Suprapubic skin (tissue), 4 donors: ENCODE measurements around the gene ACAT1. TPM values are rescaled to one million over a fixed set of nuclear protein-coding genes. Genes with fewer than 3 reads are reported as not detected.
"Not testable (repeated sequence)": the region's sequence is repeated elsewhere in the genome, so short reads cannot be mapped to it uniquely, and the experiment has no call there.

Experiments used
- DNase-seq, 2 donors: peaks; one replicate each; pipeline ENCODE4 v3.0.0-alpha.2; 2019; ENCODE audit warnings: low spot score in 2 of 2
- H3K27ac ChIP-seq: fragments of 200-600 bp; sonication (generic); one replicate; pipeline ENCODE4 v1.5.1; 2019
- H3K27me3 ChIP-seq: fragments of 200-600 bp; sonication (generic); one replicate; pipeline ENCODE4 v1.5.1; 2019
- H3K36me3 ChIP-seq: fragments of 200-600 bp; sonication (generic); one replicate; pipeline ENCODE4 v1.5.1; 2019
- H3K4me1 ChIP-seq: fragments of 200-600 bp; sonication (generic); one replicate; pipeline ENCODE4 v1.5.1; 2019
- H3K4me3 ChIP-seq: fragments of 200-600 bp; sonication (generic); one replicate; pipeline ENCODE4 v1.5.1; 2019; ENCODE audit warnings: mild to moderate bottlenecking
- H3K9me3 ChIP-seq: fragments of 200-600 bp; sonication (generic); one replicate; pipeline ENCODE4 v1.5.1; 2019
- EP300 ChIP-seq: sonication (generic); formaldehyde crosslinking; IDR thresholded peaks from one replicate; pipeline ENCODE4 v1.6.1; 2017; ENCODE audit warnings: antibody characterized with exemption
- POLR2A ChIP-seq, 2 donors: fragments of 450-650 bp; IDR thresholded peaks; one replicate each; pipeline ENCODE4 v1.6.1; 2017; ENCODE audit warnings: antibody characterized with exemption in 2 of 2, mild to moderate bottlenecking in 2 of 2, moderate library complexity in 2 of 2
- POLR2AphosphoS5 ChIP-seq, 3 donors: sonication (generic); formaldehyde crosslinking; IDR thresholded peaks; one replicate each; pipeline ENCODE4 v1.6.1; 2017; ENCODE audit warnings: antibody characterized with exemption in 3 of 3
- WGBS: methylation state at CpG from one replicate; pipeline ENCODE4 v1.1.5; 2018; 5-methylcytosine and 5-hydroxymethylcytosine counted together
- total RNA-seq, 4 donors: library from RNA; depleted of rRNA; stranded (reverse); fragments of >200 nt; gene quantifications; one replicate each; pipeline ENCODE4 v1.1.0, GENCODE V29; 2016
- TF ChIP-seq, protein P1 (sequence below), 2 donors: fragments of 200-600 bp in 1 of 2; fragments of 450-650 bp in 1 of 2; sonication (generic) in 1 of 2; IDR thresholded peaks; one replicate each; pipeline ENCODE4 v1.5.1; 2016 to 2019; ENCODE audit warnings: antibody characterized with exemption in 2 of 2, mild to moderate bottlenecking in 1 of 2, moderate library complexity in 1 of 2

ACAT1 gene
- total RNA-seq, 4 donors from 2014 or later = 84.1 to 131 (median 108) TPM

DNA sequence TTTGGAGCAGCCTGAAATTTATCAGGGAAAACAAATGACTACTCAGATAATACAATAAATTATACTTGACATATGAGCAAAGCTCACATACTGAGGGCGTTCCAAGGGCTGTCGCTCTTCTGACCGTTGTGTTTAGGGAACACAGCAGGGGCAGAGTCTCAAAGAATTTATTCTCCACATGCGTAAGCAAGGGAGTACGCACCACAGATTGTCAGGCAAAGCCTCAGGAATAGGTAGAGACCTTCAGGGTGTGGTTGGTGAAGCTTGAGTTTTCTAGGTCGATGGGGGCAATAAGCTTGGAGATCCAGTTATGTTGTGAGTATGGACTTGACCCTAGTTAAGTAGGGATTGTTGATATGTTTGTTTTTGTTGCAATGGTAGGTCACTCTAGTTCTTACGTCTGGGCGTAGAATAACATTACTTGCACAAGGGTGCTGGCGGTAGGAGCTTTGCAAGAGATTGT is 830 bp downstream of the ACAT1 start:
- H3K4me3 ChIP-seq = peak overlapping the region; percentile 74
- H3K27ac ChIP-seq = peak overlapping the region; percentile 97
- no peaks in the 10 kb centered on the region for H3K36me3 ChIP-seq
- H3K4me1 ChIP-seq = peaks cover 29% of the 10 kb centered on the region
- no peaks in the 10 kb centered on the region for H3K9me3 ChIP-seq
- H3K27me3 ChIP-seq = no peaks in the 10 kb centered on the region
- peak in 1 of 2 donors; percentile 28 for DNase-seq
- TF ChIP-seq, protein P1, sequence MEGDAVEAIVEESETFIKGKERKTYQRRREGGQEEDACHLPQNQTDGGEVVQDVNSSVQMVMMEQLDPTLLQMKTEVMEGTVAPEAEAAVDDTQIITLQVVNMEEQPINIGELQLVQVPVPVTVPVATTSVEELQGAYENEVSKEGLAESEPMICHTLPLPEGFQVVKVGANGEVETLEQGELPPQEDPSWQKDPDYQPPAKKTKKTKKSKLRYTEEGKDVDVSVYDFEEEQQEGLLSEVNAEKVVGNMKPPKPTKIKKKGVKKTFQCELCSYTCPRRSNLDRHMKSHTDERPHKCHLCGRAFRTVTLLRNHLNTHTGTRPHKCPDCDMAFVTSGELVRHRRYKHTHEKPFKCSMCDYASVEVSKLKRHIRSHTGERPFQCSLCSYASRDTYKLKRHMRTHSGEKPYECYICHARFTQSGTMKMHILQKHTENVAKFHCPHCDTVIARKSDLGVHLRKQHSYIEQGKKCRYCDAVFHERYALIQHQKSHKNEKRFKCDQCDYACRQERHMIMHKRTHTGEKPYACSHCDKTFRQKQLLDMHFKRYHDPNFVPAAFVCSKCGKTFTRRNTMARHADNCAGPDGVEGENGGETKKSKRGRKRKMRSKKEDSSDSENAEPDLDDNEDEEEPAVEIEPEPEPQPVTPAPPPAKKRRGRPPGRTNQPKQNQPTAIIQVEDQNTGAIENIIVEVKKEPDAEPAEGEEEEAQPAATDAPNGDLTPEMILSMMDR (IDR thresholded peaks at IDR 0.05) = no peak
- TF ChIP-seq POLR2A (IDR thresholded peaks at IDR 0.05) (no peak), EP300 (no peak), POLR2AphosphoS5 (IDR thresholded peaks at IDR 0.05) (no peak)
- 25% methylated on average over 9 of the region's 9 CpGs for WGBS

- 89% methylated on average over 5 of the region's 5 CpGs for WGBS
- no peaks in the 10 kb centered on the region for H3K27me3 ChIP-seq
- no peak for DNase-seq
- peaks cover 3% of the 10 kb centered on the region for H3K36me3 ChIP-seq
- H3K9me3 ChIP-seq = no peaks in the 10 kb centered on the region
- H3K4me1 ChIP-seq = peaks cover 29% of the 10 kb centered on the region
- no peak for TF ChIP-seq POLR2A (IDR thresholded peaks at IDR 0.05)
- TF ChIP-seq, protein P1 (IDR thresholded peaks at IDR 0.05) = no peak
- TF ChIP-seq EP300 = no peak
- TF ChIP-seq POLR2AphosphoS5 (IDR thresholded peaks at IDR 0.05) = no peak
- H3K27ac ChIP-seq = no peak overlapping the region
- no peak overlapping the region for H3K4me3 ChIP-seq
These were observed 3.7 kb downstream of the ACAT1 start for GRCh38 chr11:108125096-108125495.

DNA sequence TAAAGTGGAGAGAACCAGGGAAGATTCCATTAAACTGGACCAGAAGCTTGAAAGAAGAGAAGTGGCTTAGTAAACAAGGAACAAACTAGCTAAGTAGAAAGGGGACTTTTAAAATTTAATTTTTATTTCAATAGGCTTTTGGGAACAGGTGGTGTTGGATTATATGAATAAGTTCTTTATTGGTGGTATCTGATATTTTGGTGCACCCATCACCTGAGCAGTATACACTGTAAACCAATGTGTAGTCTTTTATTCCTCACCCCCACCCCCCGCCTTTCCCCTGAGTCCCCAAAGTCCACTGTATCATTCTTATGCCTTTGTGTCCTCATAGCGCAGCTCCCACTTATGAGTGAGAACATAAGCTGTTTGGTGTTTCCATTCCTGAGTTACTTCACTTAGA is 7.4 kb downstream of the ACAT1 start:
- Histone ChIP-seq H3K9me3 (no peaks in the 10 kb centered on the region), H3K27ac (no peak overlapping the region), H3K27me3 (no peaks in the 10 kb centered on the region), H3K4me1 (peaks cover 8% of the 10 kb centered on the region), H3K4me3 (no peak overlapping the region), H3K36me3 (peaks cover 13% of the 10 kb centered on the region)
- WGBS = 98% methylated on average over 2 of the region's 2 CpGs
- no peak for DNase-seq
- no peak for TF ChIP-seq POLR2AphosphoS5 (IDR thresholded peaks at IDR 0.05)
- TF ChIP-seq, protein P1 (IDR thresholded peaks at IDR 0.05) = no peak
- TF ChIP-seq EP300 = no peak
- TF ChIP-seq POLR2A (IDR thresholded peaks at IDR 0.05) = no peak

GRCh38 chr11:108131993-108132392 is 10.6 kb downstream of the ACAT1 start:
- H3K36me3 ChIP-seq = peaks cover 25% of the 10 kb centered on the region
- H3K27ac ChIP-seq = no peak overlapping the region
- no peaks in the 10 kb centered on the region for H3K9me3 ChIP-seq
- H3K4me1 ChIP-seq = peaks cover 18% of the 10 kb centered on the region
- no peak for DNase-seq
- no peak for TF ChIP-seq EP300
- TF ChIP-seq POLR2AphosphoS5 (IDR thresholded peaks at IDR 0.05) = no peak
- TF ChIP-seq POLR2A (IDR thresholded peaks at IDR 0.05) = no peak
- TF ChIP-seq, protein P1 (IDR thresholded peaks at IDR 0.05) = no peak
- H3K27me3 ChIP-seq = no peaks in the 10 kb centered on the region
- no peak overlapping the region for H3K4me3 ChIP-seq
- 73% methylated on average over 1 of the region's 1 CpG for WGBS

DNA sequence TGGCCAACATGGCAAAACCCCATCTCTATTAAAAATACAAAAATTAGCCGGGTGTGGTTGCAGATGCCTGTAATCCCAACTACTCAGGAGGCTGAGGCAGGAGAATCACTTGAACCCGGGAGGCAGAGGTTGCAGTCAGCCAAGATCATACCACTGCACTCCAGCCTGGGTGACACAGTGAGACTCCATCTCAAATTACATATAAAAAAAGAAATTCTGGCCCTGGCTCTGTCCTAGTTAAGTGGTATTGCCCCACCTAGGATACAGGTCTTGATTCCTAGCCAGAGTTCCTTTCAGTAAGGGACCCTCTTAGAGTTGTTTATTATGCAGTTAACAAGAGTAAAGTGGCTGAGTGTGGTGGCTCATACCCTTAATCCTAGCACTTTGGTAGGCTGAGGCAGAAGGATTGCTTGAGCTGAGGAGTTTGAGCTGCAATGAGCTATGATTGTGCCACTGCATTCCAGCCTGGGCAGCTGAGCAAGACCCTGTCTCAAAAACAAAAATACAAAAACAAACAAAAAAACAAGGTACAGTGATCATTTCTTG is 11.7 kb downstream of the ACAT1 start:
- H3K4me3 ChIP-seq, DNase-seq, H3K9me3 ChIP-seq, H3K27ac ChIP-seq, H3K27me3 ChIP-seq: not testable (repeated sequence)
- WGBS = 81% methylated on average over 2 of the region's 2 CpGs
- Histone ChIP-seq H3K4me1 (peaks cover 19% of the 10 kb centered on the region), H3K36me3 (peaks cover 25% of the 10 kb centered on the region)
